Cortex of kidney (tissue), 1 donor: ENCODE results near the gene APOLD1.
"Not testable (repeated sequence)": the region's sequence is repeated elsewhere in the genome, so short reads cannot be mapped to it uniquely, and the experiment has no call there.

ENCODE experiments used
- DNase-seq: peaks from one replicate; lab custom pipeline; 2025; lab: John Stamatoyannopoulos, UW

Gene APOLD1, protein sequence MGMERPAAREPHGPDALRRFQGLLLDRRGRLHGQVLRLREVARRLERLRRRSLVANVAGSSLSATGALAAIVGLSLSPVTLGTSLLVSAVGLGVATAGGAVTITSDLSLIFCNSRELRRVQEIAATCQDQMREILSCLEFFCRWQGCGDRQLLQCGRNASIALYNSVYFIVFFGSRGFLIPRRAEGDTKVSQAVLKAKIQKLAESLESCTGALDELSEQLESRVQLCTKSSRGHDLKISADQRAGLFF

GRCh38 chr12:12784911-12785814 lies at the start of gene APOLD1:
Gene APOLD1 (plus strand): TSS chr12:12785659. CDS start chr12:12785692, 33 bp downstream.
- no peak for DNase-seq

- no peak for DNase-seq
Measured at GRCh38 chr12:12736759-12737676, 48.4 kb upstream of the APOLD1 start.

DNA sequence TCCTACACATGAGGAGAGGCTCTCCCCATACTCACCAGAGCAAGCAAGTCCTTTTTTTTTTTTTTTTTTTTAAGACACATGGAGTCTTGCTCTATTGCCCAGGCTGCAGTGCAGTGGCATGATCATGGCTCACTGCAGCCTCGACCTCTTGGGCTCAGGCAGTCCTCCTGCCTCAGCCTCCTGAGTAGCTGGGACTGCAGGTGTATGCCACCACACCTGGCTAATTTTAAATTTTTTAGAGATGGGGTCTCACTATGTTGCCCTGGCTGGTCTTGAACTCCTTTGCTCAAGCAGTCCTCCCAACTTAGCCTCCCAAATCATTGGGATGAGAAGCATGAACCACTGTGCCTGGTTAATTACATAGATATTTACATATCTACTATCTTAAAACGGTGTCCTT lies 47.3 kb upstream of the APOLD1 start:
- not testable (repeated sequence) for DNase-seq

- no peak for DNase-seq
Measured at GRCh38 chr12:12741660-12742059, 43.8 kb upstream of the APOLD1 start.

DNA sequence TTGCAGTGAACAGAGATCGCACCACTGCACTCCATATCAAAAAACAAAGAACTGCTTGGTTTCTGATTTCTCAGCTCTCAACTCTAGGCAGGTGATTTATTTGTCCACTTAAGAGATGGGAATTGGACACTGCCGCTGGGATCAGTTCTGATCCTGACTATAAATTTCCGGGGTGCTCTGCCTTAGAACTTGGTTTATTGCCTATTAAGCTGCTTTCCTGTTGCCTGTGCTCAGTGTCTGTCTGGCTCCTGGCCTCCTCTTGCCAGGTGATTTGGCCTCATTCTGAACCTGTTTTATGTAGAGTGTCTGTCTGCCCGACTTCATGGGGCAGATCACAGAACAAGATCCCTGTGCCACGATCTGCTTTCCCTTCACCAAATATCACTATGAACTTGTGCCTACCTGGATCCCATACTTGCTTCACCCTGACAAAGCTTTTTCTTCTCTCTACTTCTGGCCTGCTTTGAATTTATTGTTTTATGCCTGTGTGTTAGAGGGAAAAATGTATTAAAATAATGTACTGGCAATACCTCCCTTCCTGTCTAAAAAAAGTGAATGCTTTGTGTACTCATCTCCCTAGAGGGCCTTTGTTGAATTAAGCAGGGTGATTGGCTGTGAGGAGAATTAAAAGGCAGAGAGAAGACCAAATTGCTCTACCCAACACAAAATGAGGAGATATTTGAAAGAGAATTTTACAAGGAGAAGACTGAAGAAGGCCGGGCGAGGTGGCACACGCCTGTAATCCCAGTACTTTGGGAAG lies 40.7 kb upstream of the APOLD1 start:
- DNase-seq: no peak

- DNase-seq: no peak
Measured at GRCh38 chr12:12745576-12746211, 39.8 kb upstream of the APOLD1 start.

DNA sequence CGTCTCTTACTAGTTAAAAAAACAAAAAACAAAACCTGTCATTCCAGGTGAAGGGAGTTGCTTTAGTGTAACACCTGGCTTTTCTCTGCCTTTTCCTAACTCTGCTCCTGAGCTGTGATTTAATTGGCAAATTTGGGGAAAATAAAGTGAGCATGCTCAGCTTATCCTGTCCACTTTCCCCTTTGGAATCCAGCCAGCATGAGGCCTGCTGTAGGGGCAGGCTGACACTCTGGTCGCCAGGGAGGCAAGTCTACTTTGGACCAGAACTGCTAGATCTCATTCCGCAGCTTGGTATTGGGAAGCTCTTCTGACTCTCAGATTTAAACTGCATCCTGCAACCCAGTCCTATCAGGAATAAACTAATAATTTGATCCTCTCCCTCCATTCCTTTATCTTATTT lies 38.2 kb upstream of the APOLD1 start:
- DNase-seq: no peak

DNA sequence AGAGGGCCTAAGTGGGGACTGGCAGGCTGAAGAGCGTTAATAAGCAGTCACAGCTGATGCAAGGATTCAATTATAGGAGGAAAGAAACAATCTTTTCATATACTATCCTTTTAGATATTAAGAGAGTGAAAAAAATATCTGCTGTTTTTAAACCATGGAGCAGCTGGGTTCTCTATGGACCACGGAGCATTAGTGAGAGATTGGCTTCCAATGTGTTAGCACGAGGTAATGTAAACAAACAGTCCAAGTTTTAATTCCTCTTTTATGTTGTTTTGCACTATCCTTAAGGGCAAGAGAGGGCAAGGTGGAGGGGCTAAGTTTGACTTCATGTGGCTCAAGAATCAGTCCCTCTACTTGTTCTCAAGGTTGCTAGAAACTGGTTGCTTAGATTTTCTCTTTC lies 37.4 kb upstream of the APOLD1 start:
- no peak for DNase-seq

DNA sequence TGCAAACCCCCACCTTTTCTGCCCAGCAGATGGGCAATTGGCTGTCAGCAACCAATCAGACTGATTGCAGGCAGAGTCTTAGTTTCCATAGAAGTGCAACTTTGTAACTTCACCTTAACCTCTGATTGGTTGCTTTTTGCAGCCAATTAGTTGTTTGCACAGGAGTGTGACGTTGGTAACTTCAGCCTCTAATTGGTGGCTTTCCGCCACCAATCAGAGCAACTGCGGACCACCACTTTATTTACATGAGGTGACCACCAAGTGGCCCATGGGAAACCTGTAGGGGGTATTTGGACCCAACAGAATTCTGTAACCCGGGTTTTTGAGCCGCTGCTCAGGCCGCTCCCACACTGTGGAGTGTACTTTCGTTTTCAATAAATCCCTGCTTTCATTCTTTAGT lies 36.0 kb upstream of the APOLD1 start:
- no peak for DNase-seq

GRCh38 chr12:12755923-12756322 lies 29.5 kb upstream of the APOLD1 start:
- DNase-seq: no peak

DNA sequence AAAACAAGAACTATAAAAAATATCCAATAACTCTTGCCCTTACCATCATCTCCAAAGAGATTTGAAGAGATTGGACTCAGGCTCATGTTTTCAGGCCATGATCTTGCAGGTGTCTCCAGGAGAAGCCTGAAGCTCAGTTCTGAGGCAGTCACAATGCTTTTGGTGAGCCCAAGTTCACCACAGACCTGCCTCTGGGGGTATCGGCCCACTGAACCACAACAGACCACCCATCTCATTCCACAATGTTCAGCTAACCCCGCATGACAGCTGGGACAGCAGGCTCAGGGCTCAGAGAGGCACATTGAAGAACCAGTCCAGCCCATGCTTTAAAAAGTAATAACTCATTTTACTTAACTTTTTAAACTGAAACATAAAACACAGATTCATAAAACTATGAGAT lies 28.3 kb upstream of the APOLD1 start:
- DNase-seq: no peak

DNA sequence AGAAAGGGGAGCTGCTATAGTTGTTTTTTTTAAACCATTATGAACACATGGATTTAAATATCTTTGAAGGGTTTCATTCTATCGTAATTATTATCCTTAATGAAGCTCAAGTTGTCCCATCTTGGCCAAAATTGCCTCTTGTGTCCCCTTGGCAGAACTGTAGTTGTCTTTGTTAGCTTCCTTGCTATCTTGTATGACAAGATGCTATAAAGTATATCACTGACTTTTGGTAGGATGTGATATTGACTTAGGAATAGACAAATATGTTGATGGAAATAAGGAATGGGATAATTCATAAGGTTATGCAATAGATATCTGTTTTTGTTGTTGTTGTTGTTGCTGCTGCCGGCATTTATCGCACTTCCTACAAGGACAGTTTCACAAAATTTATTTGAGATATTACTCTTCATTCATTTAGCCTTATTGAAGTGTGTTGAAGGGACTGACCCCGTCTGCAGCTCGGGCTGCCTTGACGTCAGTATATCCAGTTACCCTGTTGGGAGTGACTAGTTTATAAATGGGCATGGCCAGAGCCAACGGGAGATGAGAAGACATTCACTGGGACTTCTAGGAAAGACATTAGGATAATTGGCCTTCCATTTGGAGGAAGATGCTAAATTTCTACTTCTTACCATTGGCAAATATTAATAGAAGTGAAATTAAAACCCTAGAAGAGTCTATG lies 26.1 kb upstream of the APOLD1 start:
- no peak for DNase-seq

DNA sequence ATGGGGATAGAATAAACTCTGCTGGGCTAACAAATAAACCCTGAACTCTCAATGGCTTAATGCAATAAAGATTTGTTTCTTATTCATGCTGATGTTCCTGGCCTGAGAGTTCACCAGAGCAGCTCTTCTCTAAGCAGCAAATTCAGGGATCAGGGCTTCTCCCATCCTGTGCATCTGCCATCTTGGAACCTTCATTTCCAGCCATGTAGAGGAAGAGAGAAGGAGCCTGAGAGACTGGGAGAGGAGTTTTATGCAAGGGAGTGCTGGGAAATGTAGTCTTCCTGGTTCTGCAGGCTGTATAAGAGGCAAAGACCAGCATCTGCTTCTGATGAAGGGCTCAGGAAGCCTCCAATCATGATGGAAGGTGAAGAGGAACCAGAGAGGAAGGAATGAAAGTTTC lies 20.6 kb upstream of the APOLD1 start:
- no peak for DNase-seq

DNA sequence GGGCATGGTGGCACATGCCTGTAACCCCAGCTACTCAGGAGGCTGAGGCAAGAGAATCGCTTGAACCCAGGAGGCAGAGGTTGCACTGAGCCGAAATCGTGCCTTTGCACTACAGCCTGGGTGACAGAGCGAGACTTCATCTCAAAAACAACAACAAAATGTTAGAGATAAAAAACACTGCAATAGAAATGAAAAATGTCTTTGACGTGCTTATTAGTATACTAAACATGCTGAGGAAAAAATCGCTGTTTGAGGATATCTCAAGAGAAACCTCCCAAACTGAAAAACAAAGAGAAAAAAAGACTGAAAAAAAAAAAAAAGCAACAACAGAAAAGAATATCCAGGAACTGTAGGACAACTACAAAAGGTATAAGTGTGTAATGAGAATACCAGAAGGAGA lies 15.2 kb upstream of the APOLD1 start:
- no peak for DNase-seq

DNA sequence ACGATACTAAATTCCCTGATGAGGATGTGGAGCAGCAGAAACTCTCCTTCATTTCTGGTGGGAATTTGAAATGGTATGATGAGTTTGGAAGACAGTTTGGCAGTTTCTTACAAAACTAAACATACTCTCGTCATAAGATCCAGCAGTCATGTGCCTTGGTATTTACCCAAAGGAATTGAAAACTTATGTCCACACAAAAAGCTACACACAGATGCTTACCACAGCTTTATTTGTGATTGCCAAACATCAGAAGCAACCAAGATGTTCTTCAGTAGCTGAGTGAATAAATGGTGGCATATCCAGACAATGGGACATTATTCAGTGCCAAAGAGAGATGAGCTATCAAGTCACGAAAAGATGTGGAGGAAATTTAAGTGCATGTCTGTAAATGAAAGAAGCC lies 10.7 kb upstream of the APOLD1 start:
- DNase-seq: no peak

- DNase-seq: no peak
Measured at GRCh38 chr12:12776261-12776660, 9.2 kb upstream of the APOLD1 start.

- no peak for DNase-seq
Measured at GRCh38 chr12:12777092-12777491, 8.4 kb upstream of the APOLD1 start.

GRCh38 chr12:12779007-12779406 lies 6.5 kb upstream of the APOLD1 start:
- DNase-seq: no peak

GRCh38 chr12:12779529-12779928 lies 5.9 kb upstream of the APOLD1 start:
- DNase-seq: no peak

DNA sequence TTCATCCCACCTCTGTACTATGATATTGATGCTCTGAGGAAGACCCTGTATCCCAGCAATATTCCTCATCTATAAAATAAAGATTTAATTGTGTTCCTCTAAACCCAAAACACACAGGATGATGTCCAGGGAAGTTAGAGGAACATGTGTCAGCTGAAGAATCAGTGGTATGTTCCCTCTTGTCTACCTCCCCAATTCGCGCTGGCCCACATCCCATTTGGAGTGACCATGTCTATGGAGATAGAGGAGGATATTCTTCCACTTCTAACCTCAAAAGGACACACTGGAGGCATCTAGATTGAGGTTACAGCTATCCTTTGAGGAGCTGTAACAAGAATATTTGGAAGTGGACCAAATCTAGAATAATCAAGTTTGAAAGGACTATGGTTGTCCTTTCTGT lies 1.3 kb upstream of the APOLD1 start:
- no peak for DNase-seq

- no peak for DNase-seq
Measured at GRCh38 chr12:12786351-12786705, 869 bp downstream of the APOLD1 start.
